ENCODE measurements around the gene FBN1.

- TF ChIP-seq CTCF (IDR thresholded peaks at IDR 0.05) (no peak), POLR2A (IDR thresholded peaks at IDR 0.05) (no peak)
Measured at GRCh38 chr15:48623456-48623855, 22.1 kb downstream of the FBN1 start.

All from esophagus squamous epithelium (tissue), 4 donors.